ENCODE measurements around the gene SDK2. TPM values are rescaled to one million over a fixed set of nuclear protein-coding genes. Genes with fewer than 3 reads are reported as not detected.

The SDK2 gene
- total and polyA plus RNA-seq, 2 of the 4 experiments (the other 2 are of a cell fraction) = under 0.01 to 0.03 TPM

GRCh38 chr17:73621685-73622084 is 22.6 kb downstream of the SDK2 start:
- ChIA-PET CTCF (no interaction called here), POLR2A (ENCODE audit: unreplicated experiment) (no interaction called here)
- Histone ChIP-seq H4K8ac (ENCODE audit: low read depth in 2 of 2, low read length in 2 of 2) (no peak overlapping the region), H3K18ac (ENCODE audit: low read depth, low read length) (no peak overlapping the region), H3K9me1 (ENCODE audit: insufficient read depth, low read length) (no peaks in the 10 kb centered on the region), H3K23ac (ENCODE audit: low read depth, low read length) (no peak overlapping the region), H3K4ac (ENCODE audit: low read depth, low read length) (no peak overlapping the region), H2BK20ac (ENCODE audit: low read depth, low read length) (no peak overlapping the region), H3K9me3 (ENCODE audit: control insufficient read depth, insufficient read depth, low read length) (peaks cover 10% of the 10 kb centered on the region), H4K20me1 (ENCODE audit: insufficient read depth, low read length) (no peaks in the 10 kb centered on the region), H2BK5ac (ENCODE audit: low read depth, low read length, poor library complexity, severe bottlenecking) (no peak overlapping the region), H3K79me1 (ENCODE audit: low read depth in 1 of 2, low read length in 2 of 2) (no peaks in the 10 kb centered on the region), H3K27me3 (ENCODE audit: control insufficient read depth, insufficient read depth, low read length) (no peaks in the 10 kb centered on the region), H3K27ac (ENCODE audit: insufficient read depth, low read length) (no peak overlapping the region), H3K14ac (replicated peaks; ENCODE audit: low read depth, low read length) (no peak overlapping the region), H2AFZ (replicated peaks; ENCODE audit: low read length, poor library complexity) (no peak overlapping the region), H2AK5ac (ENCODE audit: low read depth, low read length) (no peak overlapping the region), H2BK120ac (ENCODE audit: low read depth, low read length) (no peak overlapping the region), H2BK15ac (ENCODE audit: low read depth, low read length) (no peak overlapping the region), H3K36me3 (ENCODE audit: control insufficient read depth, insufficient read depth, low read length) (no peaks in the 10 kb centered on the region), H3K4me1 (ENCODE audit: control insufficient read depth, insufficient read depth, low read length) (no peaks in the 10 kb centered on the region), H3K4me2 (ENCODE audit: low read depth, low read length) (no peak overlapping the region), H3K56ac (ENCODE audit: extremely low read depth, insufficient read depth, low read length) (no peak overlapping the region), H2AK9ac (replicated peaks; ENCODE audit: low read depth, low read length, poor library complexity) (no peak overlapping the region), H3K4me3 (ENCODE audit: insufficient read depth, low read depth, low read length) (no peak overlapping the region), H3K9ac (ENCODE audit: low read depth, low read length) (no peak overlapping the region), H4K5ac (ENCODE audit: low read depth, low read length) (no peak overlapping the region), H4K91ac (ENCODE audit: insufficient read depth, low read depth, low read length) (no peak overlapping the region)
- DNase-seq (no peak), ATAC-seq (ENCODE audit: low read depth) (no peak)
- intact Hi-C loops (cut with micrococcal nuclease) = no loop called here
- no TSS peak for BruUV-seq (replicated peaks)
- dilution Hi-C loops (cut with HindIII; ENCODE audit: low sequenced_read_pairs, unreplicated experiment) = no loop called here
- in situ Hi-C loops (cut with MboI; ENCODE audit: low sequenced_read_pairs) = loop anchor here (25.0 kb wide), 2 partner anchors 91 to 366 kb away; no protein-coding TSS in a partner anchor
- TF ChIP-seq CHD1 (IDR thresholded peaks at IDR 0.05; ENCODE audit: low read depth, low read length) = no peak
- no peak for TF ChIP-seq ELK1 (IDR thresholded peaks at IDR 0.05; ENCODE audit: borderline replicate concordance, low read depth, low read length)
- no peak for TF ChIP-seq RFX5 (IDR thresholded peaks at IDR 0.05; ENCODE audit: low read depth, low read length)
- no peak for TF ChIP-seq FOS (IDR thresholded peaks at IDR 0.05; ENCODE audit: low read depth, low read length)
- TF ChIP-seq BHLHE40 (IDR thresholded peaks at IDR 0.05; ENCODE audit: low read depth, low read length) = no peak
- TF ChIP-seq POLR2A (IDR thresholded peaks at IDR 0.05; ENCODE audit: low read depth, low read length) = no peak
- TF ChIP-seq CEBPB (IDR thresholded peaks at IDR 0.05; ENCODE audit: low read depth, low read length) = no peak
- no peak for TF ChIP-seq NFE2L2 (IDR thresholded peaks at IDR 0.05; ENCODE audit: low read depth, low read length)
- TF ChIP-seq RAD21 (IDR thresholded peaks at IDR 0.05; ENCODE audit: low read length) = no peak
- TF ChIP-seq USF2 (IDR thresholded peaks at IDR 0.05; ENCODE audit: low read depth, low read length) = no peak
- no peak for TF ChIP-seq MAZ (IDR thresholded peaks at IDR 0.05; ENCODE audit: borderline replicate concordance, low read depth, low read length)
- TF ChIP-seq RCOR1 (IDR thresholded peaks at IDR 0.05; ENCODE audit: insufficient replicate concordance, low read length) = no peak
- no peak for TF ChIP-seq MAFK (IDR thresholded peaks at IDR 0.05; ENCODE audit: low read depth, low read length)
- TF ChIP-seq MXI1 (IDR thresholded peaks at IDR 0.05; ENCODE audit: borderline replicate concordance, low read depth, low read length) = no peak
- no peak for TF ChIP-seq CTCF (conservative IDR thresholded peaks at IDR 0.05; ENCODE audit: low read depth, low read length)
- no peak for TF ChIP-seq SMC3 (IDR thresholded peaks at IDR 0.05; ENCODE audit: low read depth, low read length)
- no CpG with 5 or more reads among the region's 2 CpGs for WGBS, 2 experiments (ENCODE audit: extremely low coverage in 2 of 2, insufficient read length in 1 of 2)
